GM06990 (cell line): ENCODE results near the gene SOX5.

ENCODE experiments used
- DNase-seq: peaks from one replicate; pipeline ENCODE4 v3.0.0-alpha.2; 2011; ENCODE audit not compliant: insufficient read length; ENCODE audit errors: extremely low read depth
- H3K27me3 ChIP-seq: replicated peaks from 2 replicates; pipeline ENCODE4 v1.6.0; 2011; ENCODE audit warnings: low read length; ENCODE audit not compliant: control insufficient read depth, insufficient read depth
- H3K36me3 ChIP-seq: 2 replicates; pipeline ENCODE4 v1.5.1; 2011; ENCODE audit warnings: low read length; ENCODE audit not compliant: control insufficient read depth, insufficient read depth
- H3K4me3 ChIP-seq: replicated peaks from 2 replicates; pipeline ENCODE4 v1.5.1; 2011; ENCODE audit warnings: low read depth, mild to moderate bottlenecking, control low read depth, low read length
- TF ChIP-seq, protein P1 (sequence below): IDR thresholded peaks from 2 replicates; pipeline ENCODE4 v1.5.1; 2011; ENCODE audit warnings: low read length, control low read depth, mild to moderate bottlenecking, inconsistent platforms; ENCODE audit not compliant: insufficient read depth, poor library complexity, severe bottlenecking

The SOX5 gene

DNA sequence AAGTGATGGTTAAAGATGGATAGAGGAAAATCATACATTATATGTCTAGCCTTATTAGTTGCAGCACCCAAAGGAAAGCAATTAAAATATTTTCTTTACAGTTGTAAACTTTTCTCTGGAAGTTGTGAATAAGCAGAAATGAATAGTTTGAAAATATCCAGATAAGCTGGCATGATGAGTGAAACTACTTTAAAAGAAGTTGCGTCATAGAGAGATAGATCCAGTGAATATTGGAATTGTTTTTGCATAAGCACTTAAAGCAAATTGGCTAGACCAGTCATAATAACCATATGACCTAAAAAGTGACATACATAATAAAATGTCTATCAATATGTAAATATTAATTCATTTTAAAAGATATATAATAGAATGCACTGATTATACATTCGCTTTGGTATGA, 132.1 kb downstream of the SOX5 start:
- Histone ChIP-seq H3K36me3 (no peaks in the 10 kb centered on the region), H3K4me3 (no peak overlapping the region), H3K27me3 (no peaks in the 10 kb centered on the region)
- TF ChIP-seq, protein P1, sequence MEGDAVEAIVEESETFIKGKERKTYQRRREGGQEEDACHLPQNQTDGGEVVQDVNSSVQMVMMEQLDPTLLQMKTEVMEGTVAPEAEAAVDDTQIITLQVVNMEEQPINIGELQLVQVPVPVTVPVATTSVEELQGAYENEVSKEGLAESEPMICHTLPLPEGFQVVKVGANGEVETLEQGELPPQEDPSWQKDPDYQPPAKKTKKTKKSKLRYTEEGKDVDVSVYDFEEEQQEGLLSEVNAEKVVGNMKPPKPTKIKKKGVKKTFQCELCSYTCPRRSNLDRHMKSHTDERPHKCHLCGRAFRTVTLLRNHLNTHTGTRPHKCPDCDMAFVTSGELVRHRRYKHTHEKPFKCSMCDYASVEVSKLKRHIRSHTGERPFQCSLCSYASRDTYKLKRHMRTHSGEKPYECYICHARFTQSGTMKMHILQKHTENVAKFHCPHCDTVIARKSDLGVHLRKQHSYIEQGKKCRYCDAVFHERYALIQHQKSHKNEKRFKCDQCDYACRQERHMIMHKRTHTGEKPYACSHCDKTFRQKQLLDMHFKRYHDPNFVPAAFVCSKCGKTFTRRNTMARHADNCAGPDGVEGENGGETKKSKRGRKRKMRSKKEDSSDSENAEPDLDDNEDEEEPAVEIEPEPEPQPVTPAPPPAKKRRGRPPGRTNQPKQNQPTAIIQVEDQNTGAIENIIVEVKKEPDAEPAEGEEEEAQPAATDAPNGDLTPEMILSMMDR: no peak
- DNase-seq: no peak

DNA sequence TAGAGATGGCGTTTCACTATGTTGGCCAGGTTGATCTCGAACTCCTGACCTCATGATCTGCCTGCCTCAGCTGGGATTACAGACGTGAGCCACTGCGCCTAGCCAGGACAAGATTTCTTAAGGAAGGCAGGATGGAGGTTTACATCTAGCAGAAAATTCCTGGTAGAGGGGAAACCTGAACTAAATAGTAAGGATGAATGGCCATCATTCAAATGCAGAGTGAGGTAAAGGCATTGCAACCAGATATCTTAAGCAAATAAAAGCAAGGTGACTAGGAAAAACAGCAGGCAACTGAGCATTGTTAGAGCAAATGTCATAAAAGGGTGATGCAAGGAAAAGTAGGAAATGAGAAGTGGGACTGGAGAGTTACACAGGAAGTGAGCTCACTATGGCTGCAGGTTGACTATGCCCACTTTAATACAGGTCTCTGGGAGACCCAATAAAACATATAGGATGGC, 133.0 kb downstream of the SOX5 start:
- TF ChIP-seq, protein P1: no peak
- no peak for DNase-seq
- Histone ChIP-seq H3K4me3 (no peak overlapping the region), H3K36me3 (no peaks in the 10 kb centered on the region), H3K27me3 (no peaks in the 10 kb centered on the region)

DNA sequence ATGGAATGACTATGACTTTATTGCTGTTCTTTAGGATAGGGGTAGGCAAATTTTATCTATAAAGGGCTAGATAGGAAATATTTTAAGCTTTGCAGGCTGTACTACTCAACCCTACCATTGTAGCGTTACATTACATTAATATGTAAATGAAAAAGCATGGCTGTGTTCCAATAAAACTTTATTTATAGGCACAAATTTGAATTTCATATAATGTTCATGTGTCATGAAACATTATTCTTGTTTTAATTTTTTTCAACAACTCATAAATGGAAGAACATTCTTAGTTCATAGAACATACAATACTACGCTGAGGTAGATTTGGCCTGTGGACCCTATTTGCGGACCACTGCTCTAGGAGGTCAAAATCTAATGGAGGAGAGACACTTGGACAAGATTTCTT, 133.7 kb downstream of the SOX5 start:
- Histone ChIP-seq H3K27me3 (no peaks in the 10 kb centered on the region), H3K4me3 (no peak overlapping the region), H3K36me3 (no peaks in the 10 kb centered on the region)
- DNase-seq: no peak
- TF ChIP-seq, protein P1: no peak

DNA sequence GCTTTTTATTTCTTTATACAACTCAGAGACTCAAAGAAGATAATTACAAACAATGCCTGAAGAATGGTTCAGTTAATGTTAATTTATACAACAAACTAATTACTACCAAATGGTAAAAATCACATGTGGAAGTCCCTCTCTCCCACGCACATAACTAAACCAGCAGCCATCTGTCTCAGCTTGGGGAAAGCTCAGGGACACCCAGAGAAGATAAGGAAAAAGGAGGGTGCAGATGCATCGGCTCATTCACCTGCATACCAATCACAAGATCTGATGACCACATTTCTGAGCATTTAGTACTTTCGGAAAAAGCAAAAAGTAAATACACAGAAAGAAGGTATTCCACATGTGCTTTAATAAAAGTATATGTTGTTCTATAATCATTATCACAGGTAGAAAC, 136.3 kb downstream of the SOX5 start:
- H3K36me3 ChIP-seq: no peaks in the 10 kb centered on the region
- H3K27me3 ChIP-seq: no peaks in the 10 kb centered on the region
- H3K4me3 ChIP-seq: no peak overlapping the region
- TF ChIP-seq, protein P1: no peak
- DNase-seq: no peak

DNA sequence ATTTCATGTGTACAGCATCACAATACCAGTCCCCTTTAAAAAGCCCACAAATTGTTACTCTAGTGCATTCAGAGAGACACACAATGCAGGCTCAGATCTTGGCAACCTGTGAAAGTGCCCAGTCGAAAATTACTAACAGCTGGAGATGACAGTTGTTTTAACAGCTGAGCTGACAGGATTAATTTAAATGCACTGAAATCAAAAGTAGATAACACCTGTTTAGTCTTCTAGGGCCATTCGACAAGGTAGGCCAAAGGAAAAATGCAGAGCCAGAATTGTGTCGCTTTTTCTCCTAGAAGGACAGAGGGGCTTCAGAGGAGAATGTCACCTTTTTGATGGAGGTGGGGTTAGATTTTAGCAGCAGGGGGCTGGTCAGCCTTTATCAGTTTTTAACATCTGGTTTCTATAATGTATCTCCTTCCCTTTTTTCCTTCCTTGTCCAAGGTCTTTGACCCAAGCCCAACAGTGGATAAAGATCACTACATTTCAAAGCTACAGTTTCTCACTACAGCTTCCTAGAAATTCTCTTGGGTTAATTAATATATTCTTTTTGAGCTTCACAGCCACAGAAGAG, 139.1 kb downstream of the SOX5 start:
- DNase-seq: no peak
- H3K27me3 ChIP-seq: no peaks in the 10 kb centered on the region
- H3K4me3 ChIP-seq: no peak overlapping the region
- TF ChIP-seq, protein P1: no peak
- H3K36me3 ChIP-seq: no peaks in the 10 kb centered on the region

DNA sequence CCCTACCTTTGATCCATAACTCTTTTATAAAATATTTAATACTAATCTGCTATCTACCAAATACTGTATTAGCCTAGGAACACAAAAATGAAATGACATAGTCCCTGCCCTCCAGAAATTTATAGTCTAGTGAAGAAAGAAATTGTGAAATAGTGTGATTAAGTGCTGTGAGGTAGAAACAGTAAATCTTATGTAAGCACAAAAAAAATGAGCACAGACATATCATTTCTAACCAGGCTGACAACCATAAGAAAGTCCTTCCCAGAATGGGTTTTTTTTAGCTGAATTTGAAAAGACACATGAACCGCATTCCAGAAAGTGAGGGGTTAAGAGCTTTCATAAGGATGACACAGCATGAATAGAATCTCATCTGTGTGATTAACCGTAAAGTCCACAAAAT, 145.9 kb downstream of the SOX5 start:
- Histone ChIP-seq H3K36me3 (no peaks in the 10 kb centered on the region), H3K4me3 (no peak overlapping the region), H3K27me3 (no peaks in the 10 kb centered on the region)
- TF ChIP-seq, protein P1: no peak
- DNase-seq: no peak
